ENCODE results near the gene HIVEP1. TPM values are rescaled to one million over a fixed set of nuclear protein-coding genes. Genes with fewer than 3 reads are reported as not detected.

Gene HIVEP1
- total and polyA plus RNA-seq, 2 of the 8 experiments (the other 6 are each of a cell fraction or from before 2014, with no cell fraction given): 22.6 to 23.1 TPM

- no peak for TF ChIP-seq BACH1 (IDR thresholded peaks at IDR 0.05; ENCODE audit: low read length)
- TF ChIP-seq KDM1A (IDR thresholded peaks at IDR 0.05; ENCODE audit: borderline replicate concordance, low read length): no peak
- TF ChIP-seq CTBP2 (IDR thresholded peaks at IDR 0.05; ENCODE audit: borderline replicate concordance, insufficient read depth, insufficient read length, low read length): no peak
- TF ChIP-seq YY1 (IDR thresholded peaks at IDR 0.05; ENCODE audit: low read depth, low read length): peak; percentile 87
- TF ChIP-seq SIX5 (IDR thresholded peaks at IDR 0.05; ENCODE audit: low read depth, low read length): no peak
- no peak for TF ChIP-seq SP2 (IDR thresholded peaks at IDR 0.05; ENCODE audit: low read length)
- Histone ChIP-seq H3K14ac (ENCODE audit: insufficient read length) (no peak overlapping the region), H4K8ac (ENCODE audit: extremely low read depth, insufficient read depth, low read length) (no peak overlapping the region), H3K23me2 (ENCODE audit: low read depth, low read length) (no peaks in the 10 kb centered on the region), H2BK5ac (ENCODE audit: low read depth, low read length) (no peak overlapping the region), H3K4me1 (replicated peaks in 1 of 4; ENCODE audit: control insufficient read depth in 3 of 4, insufficient read depth in 4 of 4, low read length in 3 of 4) (peaks cover 0 to 2% (median 0%) of the 10 kb centered on the region in 4 experiments; a peak in 1 of 7 replicates), H3K36me3 (ENCODE audit: control insufficient read depth in 2 of 4, insufficient read depth in 4 of 4, low read length in 3 of 4) (peaks cover 0 to 17% (median 5%) of the 10 kb centered on the region in 4 experiments; a peak in 5 of 8 replicates), H4K20me1 (replicated peaks in 1 of 2; ENCODE audit: control insufficient read depth in 1 of 2, insufficient read depth in 2 of 2, low read length in 2 of 2) (peaks cover 0 to 4% of the 10 kb centered on the region in 2 experiments), H3K4me2 (ENCODE audit: insufficient read depth in 1 of 2, low read depth in 2 of 2, low read length in 2 of 2) (no peak overlapping the region), H3K27ac (ENCODE audit: low read depth, low read length) (no peak overlapping the region), H3K56ac (replicated peaks; ENCODE audit: insufficient read length, low read depth, low read length) (no peak overlapping the region), H2BK20ac (ENCODE audit: low read length) (no peak overlapping the region), H2AK5ac (ENCODE audit: low read depth, low read length) (no peak overlapping the region), H3K18ac (ENCODE audit: extremely low read depth, low read length) (no peak overlapping the region; the same call in 1 of the 2 replicates), H3K23ac (ENCODE audit: insufficient read length) (no peak overlapping the region), H3K4me3 (ENCODE audit: extremely low read depth in 1 of 4, insufficient read depth in 2 of 4, low read depth in 3 of 4, low read length in 4 of 4) (no peak overlapping the region), H2BK15ac (ENCODE audit: low read length) (no peak overlapping the region), H3K9ac (replicated peaks in 1 of 4; ENCODE audit: extremely low read depth in 1 of 4, low read depth in 3 of 4, low read length in 3 of 4) (no peak overlapping the region), H2AFZ (ENCODE audit: low read length) (no peak overlapping the region), H2BK12ac (ENCODE audit: low read depth, low read length) (no peak overlapping the region), H3K27me3 (replicated peaks in 1 of 4; ENCODE audit: control insufficient read depth in 3 of 4, extremely low read depth in 1 of 4, insufficient read depth in 3 of 4, low read length in 3 of 4) (no peaks in the 10 kb centered on the region), H4K5ac (ENCODE audit: insufficient read length, low read depth, low read length) (no peak overlapping the region), H4K91ac (replicated peaks; ENCODE audit: insufficient read length, low read length) (no peak overlapping the region), H3K79me2 (ENCODE audit: control insufficient read depth in 1 of 2, insufficient read depth in 2 of 2, low read length in 2 of 2) (peaks cover 0 to 91% of the 10 kb centered on the region in 2 experiments; a peak in 3 of 4 replicates), H3K4ac (replicated peaks; ENCODE audit: insufficient read length, low read depth, low read length) (no peak overlapping the region), H2BK120ac (replicated peaks; ENCODE audit: low read depth, low read length) (no peak overlapping the region), H3K79me1 (ENCODE audit: low read depth, low read length) (peaks cover 3% of the 10 kb centered on the region), H3K9me3 (ENCODE audit: insufficient read depth in 2 of 2, low read depth in 1 of 2, low read length in 1 of 2) (no peaks in the 10 kb centered on the region)
- POLR2A ChIA-PET (ENCODE audit: partially characterized antibody): no interaction called here
- CTCF ChIA-PET (ENCODE audit: partially characterized antibody): interaction anchor here (0.6 to 1.0 kb wide), 2 partner anchors 263 to 367 kb away, joined by 3 to 4 read pairs; no protein-coding TSS in a partner anchor
- DNase-seq (ENCODE audit: low read depth in 1 of 2, low spot score in 2 of 2) (no peak), FAIRE-seq (no peak)
- WGBS, 2 experiments (ENCODE audit: extremely low coverage in 1 of 2, insufficient coverage in 1 of 2, insufficient read length in 1 of 2, insufficient replicate concordance in 2 of 2, low coverage in 1 of 2, low lambda C conversion rate in 2 of 2, missing lambda C conversion rate in 1 of 2): 90% methylated on average over 7 of the region's 7 CpGs; no CpG with 5 or more reads in 1 of the 2 experiments
Measured at GRCh38 chr6:12022953-12023388, 10.9 kb downstream of the HIVEP1 start.
